Raji (cell line): Measurements from ENCODE around the gene TUBGCP6.

Source experiments
- POLR2A ChIP-seq: IDR thresholded peaks from 2 replicates; pipeline ENCODE4 v1.6.1; 2011; ENCODE audit warnings: low read depth, low read length, control low read depth; ENCODE audit not compliant: insufficient read depth

The TUBGCP6 gene

DNA sequence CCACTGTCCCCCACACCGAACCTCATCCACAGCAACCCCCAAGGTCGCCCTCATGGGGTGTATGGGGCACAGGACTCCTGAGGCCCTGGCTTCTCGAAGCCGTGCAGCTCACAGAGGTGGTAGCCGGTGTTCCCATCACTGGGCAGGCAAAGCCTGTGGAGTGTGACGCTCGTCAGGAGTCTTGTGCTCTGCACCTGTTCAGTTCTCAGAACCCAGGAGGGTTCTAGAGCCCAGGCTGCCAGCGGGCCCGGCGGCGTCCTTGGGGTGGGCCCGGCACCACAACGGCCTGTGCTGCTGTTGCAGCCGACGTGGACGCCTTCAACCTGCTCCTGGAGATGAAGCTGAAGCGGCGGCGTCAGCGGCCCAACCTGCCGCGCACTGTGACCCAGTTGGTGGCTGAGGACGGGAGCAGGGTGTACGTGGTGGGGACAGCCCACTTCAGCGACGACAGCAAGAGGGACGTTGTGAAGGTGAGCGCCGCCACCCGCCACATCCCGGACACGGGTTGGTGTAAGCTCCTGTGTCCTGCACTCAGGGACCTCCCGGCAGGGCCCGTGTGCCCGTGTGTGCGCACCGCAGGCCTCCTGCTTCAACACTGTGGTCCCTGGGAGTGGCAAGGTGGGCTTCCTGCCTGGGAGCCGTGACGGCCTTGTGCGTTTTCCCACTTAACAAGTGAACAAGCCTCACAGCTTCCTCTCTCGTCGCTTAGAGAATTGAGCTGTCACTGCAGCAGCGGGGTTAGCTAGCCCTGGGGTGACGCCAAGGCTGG lies 50.6 kb downstream of the TUBGCP6 start:
- TF ChIP-seq POLR2A: no peak

DNA sequence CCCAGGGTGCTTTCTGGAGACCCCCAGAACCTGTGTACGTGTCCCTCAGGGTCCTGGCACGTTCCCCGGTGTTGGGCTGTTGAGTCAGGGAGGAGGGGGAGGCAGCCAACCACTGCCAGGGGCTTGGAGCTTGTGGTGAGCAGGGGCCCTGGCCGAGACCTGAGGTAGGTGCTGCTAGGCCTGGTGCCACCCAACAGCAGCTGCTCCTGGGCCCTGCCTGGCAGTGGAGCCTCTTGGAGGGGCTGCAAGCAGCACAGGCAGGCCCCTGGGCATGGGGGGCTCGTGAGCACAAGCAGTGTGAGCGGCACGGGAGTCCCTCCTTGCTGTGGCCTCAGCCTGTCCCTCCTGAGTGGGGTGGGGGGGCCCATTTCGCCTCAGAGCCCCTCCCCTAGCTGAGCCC lies 51.2 kb downstream of the TUBGCP6 start:
- no peak for TF ChIP-seq POLR2A

GRCh38 chr22:50192436-50193204 lies 52.2 kb downstream of the TUBGCP6 start:
- TF ChIP-seq POLR2A: peak; percentile 36; the same call in 1 of the 2 replicates

GRCh38 chr22:50190941-50191741 lies 53.7 kb downstream of the TUBGCP6 start:
- TF ChIP-seq POLR2A: peak; percentile 52

- peak; percentile 68; the same call in 1 of the 2 replicates for TF ChIP-seq POLR2A
Observed at GRCh38 chr22:50190182-50190940, 54.5 kb downstream of the TUBGCP6 start.

DNA sequence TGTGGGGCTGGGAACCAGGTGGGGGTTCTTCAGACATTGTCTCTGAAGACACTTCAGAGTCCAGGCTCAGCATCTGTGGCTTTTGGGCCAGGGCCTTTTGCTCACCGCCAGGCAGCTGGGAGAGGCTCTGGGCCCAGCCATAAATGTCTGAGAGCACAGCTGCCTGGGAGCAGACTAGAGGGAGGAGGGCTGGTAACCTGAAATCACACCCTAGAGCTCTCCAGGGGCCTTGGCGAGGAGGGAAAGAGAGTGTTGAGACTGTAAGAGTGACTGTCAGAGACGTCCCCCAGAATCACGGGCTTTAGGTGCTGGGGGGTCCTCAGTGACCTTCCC lies 55.0 kb downstream of the TUBGCP6 start:
- TF ChIP-seq POLR2A: no peak

DNA sequence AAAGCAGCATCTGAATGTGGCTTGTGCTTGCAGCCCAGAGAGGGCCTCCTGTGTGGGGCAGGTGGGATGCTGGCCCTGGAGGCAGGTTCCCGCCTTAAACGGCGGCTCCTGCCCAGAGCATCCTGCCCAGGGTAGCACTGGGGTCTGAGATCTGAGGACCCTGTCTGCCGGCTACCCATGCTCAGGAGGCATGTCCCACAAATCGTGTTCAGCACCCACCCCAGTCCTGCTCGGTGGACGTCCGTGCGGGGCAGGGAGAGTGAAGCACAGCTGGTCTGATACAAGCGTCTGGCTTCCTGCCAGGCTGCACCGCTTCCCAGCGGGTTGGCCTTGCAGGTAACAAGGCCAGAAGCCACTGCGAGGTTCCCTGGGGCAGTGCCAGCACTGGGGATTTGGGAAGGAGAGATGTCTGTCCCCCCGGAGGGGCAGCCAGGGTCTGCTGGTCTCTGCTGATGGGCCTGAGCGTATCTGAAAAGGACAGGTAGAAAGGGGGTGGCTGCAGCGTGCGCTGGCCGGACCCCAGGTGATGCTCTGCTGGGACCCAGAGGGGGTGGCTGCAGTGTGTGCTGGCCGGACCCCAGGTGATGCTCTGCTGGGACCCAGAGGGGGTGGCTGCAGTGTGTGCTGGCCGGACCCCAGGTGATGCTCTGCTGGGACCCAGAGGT lies 55.5 kb downstream of the TUBGCP6 start:
- TF ChIP-seq POLR2A: no peak

DNA sequence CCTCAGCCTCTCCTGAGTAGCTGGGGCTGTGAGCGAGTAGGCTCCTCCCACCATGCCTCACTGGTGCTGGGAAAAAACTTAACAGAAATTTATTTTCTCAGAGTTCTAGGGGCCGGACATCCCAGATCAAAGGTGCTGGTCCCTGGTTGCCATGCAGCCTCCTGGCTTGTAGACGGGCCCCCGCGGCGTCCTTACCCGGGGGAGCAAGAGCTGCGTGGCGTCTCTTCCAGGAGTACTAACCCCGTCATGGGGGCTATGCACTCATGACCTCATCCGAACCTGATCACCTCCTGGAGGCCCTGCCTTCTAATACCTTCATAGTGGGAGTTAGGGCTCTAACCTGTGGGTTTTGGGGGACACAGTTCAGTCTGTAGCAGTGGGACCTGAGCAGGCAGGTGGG lies 56.5 kb downstream of the TUBGCP6 start:
- no peak for TF ChIP-seq POLR2A

- no peak; the same call in 1 of the 2 replicates for TF ChIP-seq POLR2A
Observed at GRCh38 chr22:50186761-50187523, 57.9 kb downstream of the TUBGCP6 start.

DNA sequence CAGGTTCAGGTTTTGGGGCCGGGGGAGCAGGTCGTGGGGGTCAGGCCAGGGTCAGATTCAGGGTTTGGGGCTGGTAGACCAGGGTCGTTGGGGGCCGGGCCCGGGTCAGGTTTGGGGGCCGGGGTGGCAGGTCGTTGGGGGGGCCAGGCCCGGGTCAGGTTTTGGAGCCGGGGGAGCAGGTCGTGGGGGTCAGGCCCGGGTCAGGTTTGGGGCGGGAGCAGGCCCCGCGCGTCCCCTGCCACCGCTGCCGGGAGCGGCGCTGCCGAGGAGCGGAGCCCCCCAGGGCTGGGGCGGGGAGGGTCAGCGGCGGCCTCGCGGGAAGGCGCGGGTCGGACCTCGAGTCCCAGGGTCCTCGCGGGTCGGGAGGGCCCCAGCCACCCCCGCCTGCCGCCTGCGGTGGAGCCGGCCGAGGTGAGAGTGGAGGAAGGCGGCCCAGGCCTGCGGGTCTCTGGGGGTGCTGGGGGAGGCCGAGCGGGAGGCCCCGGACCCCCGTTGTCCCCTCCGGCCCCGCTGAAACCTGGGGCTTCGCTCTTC lies 58.6 kb downstream of the TUBGCP6 start:
- TF ChIP-seq POLR2A: no peak

DNA sequence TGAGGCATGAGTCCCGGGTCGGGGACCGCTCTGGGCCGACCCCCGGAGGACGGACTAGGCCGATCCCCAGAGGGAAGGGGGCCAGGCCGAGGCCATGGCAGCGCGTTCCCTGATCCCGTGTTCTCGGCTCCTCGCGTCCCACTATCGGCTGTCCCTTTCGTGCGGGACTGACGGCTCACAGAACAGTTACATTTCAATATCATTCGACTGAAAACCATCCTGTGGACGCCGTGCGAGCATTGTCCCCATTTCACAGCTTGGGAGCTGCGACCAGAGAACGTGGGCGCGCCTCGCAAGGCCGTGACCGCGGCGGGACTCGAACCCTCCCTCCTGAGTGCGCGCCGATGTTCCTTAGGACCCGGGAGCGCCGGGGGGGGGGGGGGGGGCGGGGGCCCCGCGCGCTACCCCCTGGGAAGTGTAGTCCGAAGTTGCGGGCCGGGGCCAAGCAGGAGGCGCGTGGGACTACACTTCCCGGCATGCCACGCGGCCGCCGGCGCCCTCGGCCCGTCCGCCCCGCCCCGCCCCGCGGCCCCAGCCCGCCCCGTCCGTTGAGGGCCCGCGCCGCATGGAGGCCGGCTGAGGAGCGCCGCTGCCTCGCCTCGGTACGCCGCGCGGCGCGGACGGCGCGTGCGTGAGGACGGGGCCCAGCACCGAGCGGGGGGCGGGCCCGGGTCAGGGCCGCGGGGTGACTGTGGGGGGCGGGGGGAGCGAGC lies 59.3 kb downstream of the TUBGCP6 start, which contains the start of gene TRABD:
Gene TRABD (plus strand): TSS at position 539 of the 713 bp plus-strand sequence. CDS start 7,148 bp downstream, outside the sequence.
- TF ChIP-seq POLR2A: peak; percentile 54

DNA sequence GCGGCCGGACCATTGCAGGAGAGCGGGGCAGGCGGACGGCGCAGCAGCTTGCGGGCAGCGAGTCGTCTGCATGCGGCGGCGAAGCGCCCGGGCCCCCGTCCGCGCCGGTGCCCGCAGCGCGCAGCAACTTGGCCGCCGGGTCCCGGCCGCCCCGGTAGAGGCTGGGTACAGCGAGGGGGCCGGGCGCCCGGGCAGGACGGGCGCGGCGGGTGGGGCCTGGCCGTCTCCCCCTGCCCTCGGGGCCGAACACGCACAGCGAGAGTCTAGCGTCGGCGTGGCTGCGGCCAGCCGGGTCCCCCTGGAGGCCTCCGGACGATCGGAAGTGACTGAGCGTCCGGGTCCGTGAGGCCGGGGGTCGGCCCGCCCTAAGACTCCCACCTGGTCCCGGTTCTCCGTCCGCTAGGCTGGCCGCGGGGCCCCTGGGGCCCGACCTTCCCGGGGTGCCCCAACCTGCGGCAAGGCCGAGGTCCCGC lies 59.9 kb downstream of the TUBGCP6 start:
- no peak for TF ChIP-seq POLR2A
